Tibial nerve (tissue), 4 donors: Measurements from ENCODE around the gene SETD3.

Experiments
- EP300 ChIP-seq, 2 donors: sonication (generic); formaldehyde crosslinking; IDR thresholded peaks; one replicate each; pipeline ENCODE4 v1.6.1; 2017; ENCODE audit warnings: antibody characterized with exemption in 2 of 2, mild to moderate bottlenecking in 1 of 2
- POLR2A ChIP-seq, 2 donors: fragments of 450-650 bp; IDR thresholded peaks; one replicate each; pipeline ENCODE4 v1.6.1; 2017; ENCODE audit warnings: antibody characterized with exemption in 2 of 2, mild to moderate bottlenecking in 2 of 2, moderate library complexity in 2 of 2
- TF ChIP-seq, protein P1 (sequence below), 5 experiments: fragments of 200-600 bp in 3 of 5; fragments of 450-650 bp in 2 of 5; sonication (generic) in 3 of 5; IDR thresholded peaks; one replicate each; pipeline ENCODE4 v1.5.1; 2016 to 2019; ENCODE audit warnings: antibody characterized with exemption in 5 of 5, mild to moderate bottlenecking in 3 of 5, moderate library complexity in 2 of 5

DNA sequence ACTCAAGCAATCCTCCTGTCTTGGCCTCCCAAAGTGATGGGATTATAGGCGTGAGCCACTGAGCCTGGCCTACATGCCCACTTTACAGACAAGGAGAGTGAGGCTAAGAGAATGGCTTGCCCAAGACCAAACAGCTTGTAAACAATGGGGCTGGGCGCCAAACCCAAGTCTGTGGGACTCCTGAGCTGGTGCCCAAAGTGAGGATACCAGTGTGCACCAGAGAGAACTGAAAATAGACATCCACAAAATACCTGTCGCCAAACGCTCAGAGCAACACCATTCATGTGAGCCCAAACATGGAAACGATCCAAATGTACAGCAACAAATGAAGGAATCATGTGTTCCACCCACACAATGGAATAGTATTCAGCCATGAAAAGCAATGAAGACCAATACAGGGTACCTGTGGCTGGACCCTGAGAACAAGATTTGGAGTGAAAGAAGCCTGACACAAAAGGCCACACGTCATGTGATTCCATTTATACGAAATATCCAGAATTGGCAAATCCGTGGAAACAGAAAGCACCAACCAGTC, 38.8 kb upstream of the SETD3 start:
- TF ChIP-seq, protein P1, sequence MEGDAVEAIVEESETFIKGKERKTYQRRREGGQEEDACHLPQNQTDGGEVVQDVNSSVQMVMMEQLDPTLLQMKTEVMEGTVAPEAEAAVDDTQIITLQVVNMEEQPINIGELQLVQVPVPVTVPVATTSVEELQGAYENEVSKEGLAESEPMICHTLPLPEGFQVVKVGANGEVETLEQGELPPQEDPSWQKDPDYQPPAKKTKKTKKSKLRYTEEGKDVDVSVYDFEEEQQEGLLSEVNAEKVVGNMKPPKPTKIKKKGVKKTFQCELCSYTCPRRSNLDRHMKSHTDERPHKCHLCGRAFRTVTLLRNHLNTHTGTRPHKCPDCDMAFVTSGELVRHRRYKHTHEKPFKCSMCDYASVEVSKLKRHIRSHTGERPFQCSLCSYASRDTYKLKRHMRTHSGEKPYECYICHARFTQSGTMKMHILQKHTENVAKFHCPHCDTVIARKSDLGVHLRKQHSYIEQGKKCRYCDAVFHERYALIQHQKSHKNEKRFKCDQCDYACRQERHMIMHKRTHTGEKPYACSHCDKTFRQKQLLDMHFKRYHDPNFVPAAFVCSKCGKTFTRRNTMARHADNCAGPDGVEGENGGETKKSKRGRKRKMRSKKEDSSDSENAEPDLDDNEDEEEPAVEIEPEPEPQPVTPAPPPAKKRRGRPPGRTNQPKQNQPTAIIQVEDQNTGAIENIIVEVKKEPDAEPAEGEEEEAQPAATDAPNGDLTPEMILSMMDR (IDR thresholded peaks at IDR 0.05) = no peak
- TF ChIP-seq POLR2A (IDR thresholded peaks at IDR 0.05) = no peak
- TF ChIP-seq EP300 (IDR thresholded peaks at IDR 0.05) = no peak
